Stimulated activated CD4-positive, alpha-beta T cell treated with anti-CD3 and anti-CD28 coated beads, Interleukin-15, amount 100 ng/mL, for 1 hour (primary cell): Measurements from ENCODE around the gene UBE3A.

Experiments
- DNase-seq, 2 donors: peaks; one replicate each; pipeline ENCODE4 v3.0.0-alpha.2; 2020; ENCODE audit warnings: low read depth in 1 of 2, low spot score in 1 of 2

Gene UBE3A

DNA sequence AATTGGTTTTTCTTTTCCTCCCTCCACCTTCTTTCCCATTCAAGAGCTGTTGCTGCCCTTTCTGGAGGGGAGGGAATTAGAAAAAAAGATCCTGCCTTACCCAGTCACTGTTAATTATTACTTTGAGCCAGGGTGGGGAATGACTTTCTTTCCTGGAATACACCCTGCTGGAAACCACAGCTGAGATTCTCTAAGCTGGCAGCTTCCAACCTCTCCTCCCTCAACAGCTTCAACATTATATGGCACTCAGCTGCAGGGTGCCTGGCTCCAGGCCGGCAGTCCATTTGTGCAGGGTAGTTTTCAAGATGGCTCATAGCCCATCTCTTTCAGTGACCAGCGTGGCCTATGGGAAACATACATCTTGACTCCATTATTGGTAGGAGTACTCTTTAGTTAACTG, 105.8 kb downstream of the UBE3A start:
- no peak for DNase-seq

DNA sequence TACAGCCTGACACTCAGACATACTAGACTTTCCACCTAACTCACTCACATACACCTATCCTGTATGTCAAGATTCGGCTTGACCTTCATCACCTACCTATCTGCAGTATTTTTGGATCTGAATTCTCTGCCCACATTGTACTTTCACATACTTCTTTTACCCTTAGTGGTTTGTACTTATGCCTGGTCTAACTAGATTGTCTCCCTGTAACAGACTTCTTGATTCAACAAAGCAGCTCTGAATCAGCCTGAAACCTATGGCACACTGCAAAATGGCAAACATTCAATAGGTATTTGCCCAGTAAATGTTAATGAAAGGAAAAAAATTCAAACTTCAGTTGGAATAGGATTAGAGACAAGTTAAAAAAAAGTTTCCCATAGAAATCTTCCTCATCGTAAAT, 106.5 kb downstream of the UBE3A start:
- no peak for DNase-seq

DNA sequence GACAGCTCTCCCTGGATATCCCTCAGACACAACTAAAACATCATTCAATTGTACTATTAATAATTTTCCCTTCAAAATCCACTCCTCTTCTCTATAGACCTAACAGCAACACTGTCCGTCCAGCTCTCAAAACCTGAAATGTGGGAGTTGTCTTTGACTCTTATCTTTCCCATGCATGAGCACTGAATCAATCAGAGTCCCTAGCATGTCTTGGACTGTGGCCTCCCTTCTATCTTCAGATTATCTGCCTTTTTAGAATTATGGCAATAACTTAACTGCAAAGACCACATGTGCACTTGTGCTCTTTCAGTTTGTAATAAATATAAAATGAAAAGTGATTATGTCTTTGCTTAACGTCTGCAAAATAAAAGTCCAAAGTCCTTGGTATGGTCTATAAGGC, 107.0 kb downstream of the UBE3A start:
- DNase-seq, result no peak

DNA sequence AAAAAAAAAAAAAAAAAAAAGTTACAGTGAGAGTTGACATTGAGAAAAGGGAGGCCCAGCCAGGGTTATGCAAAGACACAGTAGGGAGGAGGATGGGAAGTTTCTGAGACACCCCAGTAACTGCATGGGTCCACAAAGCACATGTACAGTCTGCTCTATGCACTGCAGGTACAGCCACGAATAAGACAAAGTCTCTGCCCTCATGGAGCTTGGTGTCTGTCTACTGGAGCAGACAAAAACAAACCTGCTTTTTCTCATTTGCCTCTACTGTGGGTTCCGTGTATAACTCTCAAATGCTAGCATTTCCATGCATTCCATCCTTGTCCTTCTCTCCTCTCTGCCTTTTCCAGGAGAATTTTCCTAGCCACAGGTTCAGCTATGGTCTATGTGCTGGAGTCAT, 107.4 kb downstream of the UBE3A start:
- no peak for DNase-seq

DNA sequence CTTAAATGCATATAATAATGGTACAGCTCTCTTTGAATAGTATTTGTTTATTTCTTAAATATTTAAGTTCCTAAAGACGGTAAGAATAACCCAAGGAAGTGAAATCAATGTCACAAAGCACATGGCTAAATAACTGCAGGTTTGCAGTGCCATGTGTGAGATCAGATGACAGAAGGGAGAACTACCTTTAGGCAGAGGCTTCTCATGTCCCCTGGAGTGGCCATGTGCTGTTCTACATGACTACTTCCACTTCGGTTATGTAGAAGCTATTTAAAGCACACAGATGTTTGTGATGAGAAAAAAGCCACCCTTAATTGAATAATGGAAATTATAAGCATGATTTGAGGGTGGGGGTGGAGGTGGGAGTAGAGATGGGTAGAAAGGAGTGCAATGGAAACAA, 109.1 kb downstream of the UBE3A start:
- no peak for DNase-seq

DNA sequence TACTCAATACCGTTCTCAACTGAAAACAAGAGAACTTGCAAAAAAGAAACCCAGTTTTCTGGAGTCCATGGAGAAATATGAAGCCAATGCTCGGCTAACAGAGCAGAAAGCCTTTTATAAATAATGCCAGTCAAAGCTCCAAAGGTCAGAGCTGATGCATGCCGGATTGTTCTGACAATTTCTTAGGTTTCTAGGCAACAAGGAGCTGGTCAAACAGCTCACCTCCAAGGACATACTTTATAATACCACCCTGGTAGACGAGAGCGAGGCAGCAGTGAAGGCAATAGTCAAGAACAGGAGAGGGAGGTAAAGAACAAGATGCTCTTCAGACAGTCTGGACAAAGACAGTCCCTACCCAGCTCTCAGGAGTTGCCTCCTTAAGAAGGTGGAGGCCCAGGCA, 111.1 kb downstream of the UBE3A start:
- DNase-seq, result no peak

DNA sequence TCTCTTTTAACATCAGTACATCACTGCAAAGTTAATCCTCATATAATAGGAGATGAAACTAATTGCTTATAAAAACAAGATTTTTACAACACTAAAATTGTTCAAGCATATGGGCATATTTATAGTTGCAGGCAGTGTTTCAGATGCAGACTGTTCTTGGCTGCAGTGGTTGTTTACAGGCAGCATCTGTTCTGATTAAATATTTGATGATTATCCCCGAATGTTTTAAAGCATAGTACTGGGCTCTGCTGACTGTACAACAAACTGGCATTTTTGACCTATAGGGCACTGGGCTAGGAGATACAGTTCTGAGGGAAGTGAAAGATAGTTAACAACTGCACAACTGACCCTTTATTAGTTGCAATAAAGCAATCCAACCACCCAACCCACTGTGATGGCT, 113.6 kb downstream of the UBE3A start:
- DNase-seq, result no peak

DNA sequence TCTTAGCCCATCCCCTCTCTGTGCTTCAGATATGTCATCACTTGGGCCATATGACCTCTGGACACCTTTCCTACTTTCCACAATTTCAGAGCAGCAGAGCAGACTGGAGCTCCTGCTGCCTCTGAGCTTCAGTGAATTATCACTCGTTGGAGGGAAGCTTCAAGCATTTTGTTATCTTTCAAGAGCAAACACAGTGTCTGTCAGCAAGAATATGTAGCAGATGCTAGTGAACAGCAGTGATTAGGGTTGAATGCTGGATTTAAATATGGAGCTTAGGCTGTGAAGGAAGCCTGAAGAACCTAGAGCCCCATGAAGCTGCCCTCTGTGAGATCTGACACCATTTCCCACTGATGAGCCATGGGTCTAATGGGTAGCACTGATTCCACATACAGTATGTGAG, 115.4 kb downstream of the UBE3A start:
- DNase-seq, result no peak

DNA sequence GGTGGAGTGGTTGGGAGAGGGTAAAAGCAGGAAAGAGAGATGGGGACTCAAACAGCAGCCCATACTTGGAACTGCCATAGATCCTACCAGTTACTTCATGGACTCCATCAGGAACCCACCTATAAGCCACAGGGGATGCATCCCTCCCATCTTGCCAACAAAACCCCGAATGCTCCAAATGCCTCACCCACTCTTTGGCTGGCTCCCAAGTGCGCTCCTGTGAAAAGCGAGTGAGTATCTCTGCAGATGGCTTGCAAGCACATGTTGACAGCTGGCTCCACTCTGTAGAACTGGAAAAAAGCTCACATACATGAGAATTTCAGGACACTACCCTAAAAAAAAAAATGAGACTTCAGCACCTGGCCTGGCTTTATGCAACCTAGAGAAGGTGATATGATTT, 151.0 kb downstream of the UBE3A start:
- DNase-seq, result no peak
